ENCODE measurements around the gene SYCP2L. TPM values are rescaled to one million over a fixed set of nuclear protein-coding genes. Genes with fewer than 3 reads are reported as not detected.

SYCP2L gene
- total and polyA plus RNA-seq, 2 of the 4 experiments (the other 2 are of a cell fraction): 0.05 TPM; not detected in 1

- H3K9me1 ChIP-seq (ENCODE audit: insufficient read depth, low read length): no peaks in the 10 kb centered on the region
- no peak overlapping the region for H2BK15ac ChIP-seq (ENCODE audit: low read depth, low read length)
- H2BK120ac ChIP-seq (ENCODE audit: low read depth, low read length): no peak overlapping the region
- no peak overlapping the region for H3K23ac ChIP-seq (ENCODE audit: low read depth, low read length)
- no peak overlapping the region for H3K4me3 ChIP-seq (ENCODE audit: insufficient read depth, low read depth, low read length)
- dilution Hi-C loops (cut with HindIII; ENCODE audit: low sequenced_read_pairs, unreplicated experiment) (no loop called here), in situ Hi-C loops (cut with MboI; ENCODE audit: low sequenced_read_pairs) (no loop called here), intact Hi-C loops (cut with micrococcal nuclease) (no loop called here)
- H4K8ac ChIP-seq (ENCODE audit: low read depth in 2 of 2, low read length in 2 of 2): no peak overlapping the region
- no peak overlapping the region for H3K9ac ChIP-seq (ENCODE audit: low read depth, low read length)
- no peak; the same call in 1 of the 2 replicates for ATAC-seq (ENCODE audit: low read depth)
- H3K79me1 ChIP-seq (ENCODE audit: low read depth in 1 of 2, low read length in 2 of 2): no peaks in the 10 kb centered on the region
- no peak overlapping the region for H2BK5ac ChIP-seq (ENCODE audit: low read depth, low read length, poor library complexity, severe bottlenecking)
- no peaks in the 10 kb centered on the region for H3K9me3 ChIP-seq (ENCODE audit: control insufficient read depth, insufficient read depth, low read length)
- no peaks in the 10 kb centered on the region for H3K36me3 ChIP-seq (ENCODE audit: control insufficient read depth, insufficient read depth, low read length)
- no peaks in the 10 kb centered on the region for H3K4me1 ChIP-seq (ENCODE audit: control insufficient read depth, insufficient read depth, low read length)
- no peak overlapping the region for H3K27ac ChIP-seq (ENCODE audit: insufficient read depth, low read length)
- no peak overlapping the region for H3K56ac ChIP-seq (ENCODE audit: extremely low read depth, insufficient read depth, low read length)
- DNase-seq: no peak
- H3K4me2 ChIP-seq (ENCODE audit: low read depth, low read length): no peak overlapping the region
- H4K5ac ChIP-seq (ENCODE audit: low read depth, low read length): no peak overlapping the region
- no peak overlapping the region for H2AK5ac ChIP-seq (ENCODE audit: low read depth, low read length)
- H2AFZ ChIP-seq (replicated peaks; ENCODE audit: low read length, poor library complexity): no peak overlapping the region
- POLR2A ChIA-PET (ENCODE audit: unreplicated experiment): no interaction called here
- WGBS, 2 experiments (ENCODE audit: extremely low coverage in 2 of 2, insufficient read length in 1 of 2): no CpG with 5 or more reads among the region's 1 CpG
- H3K18ac ChIP-seq (ENCODE audit: low read depth, low read length): no peak overlapping the region
- BruUV-seq (replicated peaks): no TSS peak
- H3K27me3 ChIP-seq (ENCODE audit: control insufficient read depth, insufficient read depth, low read length): no peaks in the 10 kb centered on the region; the same call in 1 of the 2 replicates
- no peak overlapping the region for H3K14ac ChIP-seq (replicated peaks; ENCODE audit: low read depth, low read length)
- H2AK9ac ChIP-seq (replicated peaks; ENCODE audit: low read depth, low read length, poor library complexity): no peak overlapping the region
- no peak overlapping the region for H4K91ac ChIP-seq (ENCODE audit: insufficient read depth, low read depth, low read length)
- H4K20me1 ChIP-seq (ENCODE audit: insufficient read depth, low read length): no peaks in the 10 kb centered on the region
- H2BK20ac ChIP-seq (ENCODE audit: low read depth, low read length): no peak overlapping the region
- CTCF ChIA-PET: interaction anchor here (0.6 to 0.7 kb wide), 2 partner anchors 94 to 918 kb away, joined by 3 to 5 read pairs; no protein-coding TSS in a partner anchor
- TF ChIP-seq MXI1 (IDR thresholded peaks at IDR 0.05; ENCODE audit: borderline replicate concordance, low read depth, low read length) (no peak), CHD1 (IDR thresholded peaks at IDR 0.05; ENCODE audit: low read depth, low read length) (no peak), RAD21 (IDR thresholded peaks at IDR 0.05; ENCODE audit: low read length) (no peak), MAFK (IDR thresholded peaks at IDR 0.05; ENCODE audit: low read depth, low read length) (no peak), RFX5 (IDR thresholded peaks at IDR 0.05; ENCODE audit: low read depth, low read length) (no peak), POLR2A (IDR thresholded peaks at IDR 0.05; ENCODE audit: low read depth, low read length) (no peak), ELK1 (IDR thresholded peaks at IDR 0.05; ENCODE audit: borderline replicate concordance, low read depth, low read length) (no peak), MAZ (IDR thresholded peaks at IDR 0.05; ENCODE audit: borderline replicate concordance, low read depth, low read length) (no peak), SMC3 (IDR thresholded peaks at IDR 0.05; ENCODE audit: low read depth, low read length) (no peak), CEBPB (IDR thresholded peaks at IDR 0.05; ENCODE audit: low read depth, low read length) (no peak), RCOR1 (IDR thresholded peaks at IDR 0.05; ENCODE audit: insufficient replicate concordance, low read length) (no peak), NFE2L2 (IDR thresholded peaks at IDR 0.05; ENCODE audit: low read depth, low read length) (no peak)
- TF ChIP-seq, protein P1, sequence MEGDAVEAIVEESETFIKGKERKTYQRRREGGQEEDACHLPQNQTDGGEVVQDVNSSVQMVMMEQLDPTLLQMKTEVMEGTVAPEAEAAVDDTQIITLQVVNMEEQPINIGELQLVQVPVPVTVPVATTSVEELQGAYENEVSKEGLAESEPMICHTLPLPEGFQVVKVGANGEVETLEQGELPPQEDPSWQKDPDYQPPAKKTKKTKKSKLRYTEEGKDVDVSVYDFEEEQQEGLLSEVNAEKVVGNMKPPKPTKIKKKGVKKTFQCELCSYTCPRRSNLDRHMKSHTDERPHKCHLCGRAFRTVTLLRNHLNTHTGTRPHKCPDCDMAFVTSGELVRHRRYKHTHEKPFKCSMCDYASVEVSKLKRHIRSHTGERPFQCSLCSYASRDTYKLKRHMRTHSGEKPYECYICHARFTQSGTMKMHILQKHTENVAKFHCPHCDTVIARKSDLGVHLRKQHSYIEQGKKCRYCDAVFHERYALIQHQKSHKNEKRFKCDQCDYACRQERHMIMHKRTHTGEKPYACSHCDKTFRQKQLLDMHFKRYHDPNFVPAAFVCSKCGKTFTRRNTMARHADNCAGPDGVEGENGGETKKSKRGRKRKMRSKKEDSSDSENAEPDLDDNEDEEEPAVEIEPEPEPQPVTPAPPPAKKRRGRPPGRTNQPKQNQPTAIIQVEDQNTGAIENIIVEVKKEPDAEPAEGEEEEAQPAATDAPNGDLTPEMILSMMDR (conservative IDR thresholded peaks at IDR 0.05; ENCODE audit: low read depth, low read length): no peak
- no peak overlapping the region for H3K4ac ChIP-seq (ENCODE audit: low read depth, low read length)
Observed at GRCh38 chr6:10979603-10980002, 92.8 kb downstream of the SYCP2L start.

Measured in IMR-90 (cell line).